Uterus (tissue), 2 donors: ENCODE results near the gene COPZ2.

ENCODE experiments used
- CTCF ChIP-seq, 4 experiments: fragments of 200-600 bp in 2 of 4; fragments of 450-650 bp in 2 of 4; sonication (generic) in 2 of 4; IDR thresholded peaks; one replicate each; pipeline ENCODE4 v1.5.1; 2016 to 2019; ENCODE audit warnings: antibody characterized with exemption in 4 of 4, mild to moderate bottlenecking in 2 of 4, moderate library complexity in 1 of 4
- POLR2A ChIP-seq, 2 donors: fragments of 450-650 bp; IDR thresholded peaks; one replicate each; pipeline ENCODE4 v1.6.1; 2016; ENCODE audit warnings: antibody characterized with exemption in 2 of 2, mild to moderate bottlenecking in 1 of 2, moderate library complexity in 1 of 2

GRCh38 chr17:48054238-48055185 is 16.9 kb upstream of the COPZ2 start:
- no peak for TF ChIP-seq CTCF (IDR thresholded peaks at IDR 0.05)
- TF ChIP-seq POLR2A (IDR thresholded peaks at IDR 0.05) = peak in 1 of 2 donors; percentile 10
